ENCODE results near the gene RNPEPL1. TPM values are rescaled to one million over a fixed set of nuclear protein-coding genes. Genes with fewer than 3 reads are reported as not detected.
"Not testable (repeated sequence)": the region's sequence is repeated elsewhere in the genome, so short reads cannot be mapped to it uniquely, and the experiment has no call there.

The RNPEPL1 gene
- total RNA-seq, 1 donor from 2014 or later, result 37.4 TPM

- no peak for DNase-seq
These were observed 36.8 kb downstream of the RNPEPL1 start for GRCh38 chr2:240604939-240605716.

GRCh38 chr2:240605867-240606743 lies 37.8 kb downstream of the RNPEPL1 start:
- DNase-seq, result no peak

GRCh38 chr2:240611601-240612210 lies 43.4 kb downstream of the RNPEPL1 start:
- DNase-seq, result no peak

- DNase-seq, result no peak
These were observed 45.5 kb downstream of the RNPEPL1 start for GRCh38 chr2:240613781-240614180.

- no peak for DNase-seq
These were observed 46.1 kb downstream of the RNPEPL1 start for GRCh38 chr2:240614391-240614790.

GRCh38 chr2:240615396-240615795 lies 47.1 kb downstream of the RNPEPL1 start:
- no peak for DNase-seq

DNA sequence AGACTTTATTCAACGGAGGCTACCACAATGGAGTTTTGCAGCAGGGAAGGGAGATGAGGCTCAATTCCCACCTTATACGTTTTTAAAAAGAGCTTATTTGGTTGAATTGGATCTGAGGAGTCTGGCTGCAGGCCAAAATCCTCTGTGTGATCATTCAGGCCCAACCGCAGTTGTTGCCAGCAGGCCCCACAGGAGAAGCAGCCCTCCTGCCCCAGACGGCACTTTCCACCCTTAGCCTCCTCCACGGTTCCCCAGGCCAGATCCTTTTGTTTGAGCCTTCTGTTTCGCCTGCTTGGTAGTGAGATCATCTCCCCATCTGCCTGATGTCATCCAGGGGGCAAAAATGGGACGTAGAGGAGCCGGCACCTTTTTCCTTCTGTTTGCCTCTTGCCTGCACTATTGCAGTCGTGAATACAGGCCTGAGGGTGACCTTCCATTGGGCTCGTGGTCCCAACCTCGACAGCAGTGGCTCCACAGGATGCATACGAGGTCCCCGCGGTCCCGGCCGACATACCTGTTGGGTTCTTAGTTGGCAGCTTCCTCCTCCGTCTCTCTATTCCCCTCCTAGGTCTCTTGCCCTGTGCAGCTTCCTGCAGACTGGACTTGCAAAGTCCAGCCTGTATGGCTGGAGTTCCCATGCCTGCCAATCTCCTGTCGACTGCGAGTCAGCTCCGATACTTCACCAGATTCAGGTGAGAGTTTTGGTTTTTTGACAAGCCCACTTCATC lies 47.7 kb downstream of the RNPEPL1 start:
- DNase-seq, result no peak

DNA sequence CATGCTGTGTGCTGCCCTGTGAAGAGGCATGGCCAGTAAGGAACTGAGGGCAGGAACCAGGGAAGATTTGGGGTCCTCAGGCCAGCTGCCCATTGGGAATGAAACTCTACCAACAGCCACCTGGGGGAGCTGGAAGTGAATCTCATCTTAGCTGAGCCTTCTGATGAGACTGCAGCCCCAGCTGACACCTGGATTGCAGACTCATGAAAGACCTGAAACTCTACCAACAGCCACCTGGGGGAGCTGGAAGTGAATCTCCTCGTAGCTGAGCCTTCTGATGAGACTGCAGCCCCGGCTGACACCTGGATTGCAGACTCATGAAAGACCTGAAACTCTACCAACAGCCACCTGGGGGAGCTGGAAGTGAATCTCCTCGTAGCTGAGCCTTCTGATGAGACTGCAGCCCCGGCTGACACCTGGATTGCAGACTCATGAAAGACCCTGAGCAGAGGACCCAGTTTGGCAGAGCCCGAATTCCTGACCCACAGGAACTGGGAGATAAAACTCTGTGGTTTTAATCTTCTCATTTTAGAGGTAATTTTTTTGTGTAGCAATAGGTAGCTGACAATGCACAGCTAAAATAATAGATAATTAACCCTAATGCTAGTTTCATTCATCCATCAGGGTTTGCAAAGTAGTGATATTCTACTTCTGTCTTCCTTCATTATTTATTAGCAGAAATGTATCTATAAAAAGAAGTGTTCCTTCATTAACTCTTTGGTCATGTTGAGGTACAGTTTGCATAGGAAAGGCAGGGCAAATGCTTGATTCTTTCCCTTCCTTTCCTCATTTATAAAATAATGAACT lies 48.8 kb downstream of the RNPEPL1 start:
- not testable (repeated sequence) for DNase-seq

- no peak for DNase-seq
These were observed 50.5 kb downstream of the RNPEPL1 start for GRCh38 chr2:240618776-240619175.

DNA sequence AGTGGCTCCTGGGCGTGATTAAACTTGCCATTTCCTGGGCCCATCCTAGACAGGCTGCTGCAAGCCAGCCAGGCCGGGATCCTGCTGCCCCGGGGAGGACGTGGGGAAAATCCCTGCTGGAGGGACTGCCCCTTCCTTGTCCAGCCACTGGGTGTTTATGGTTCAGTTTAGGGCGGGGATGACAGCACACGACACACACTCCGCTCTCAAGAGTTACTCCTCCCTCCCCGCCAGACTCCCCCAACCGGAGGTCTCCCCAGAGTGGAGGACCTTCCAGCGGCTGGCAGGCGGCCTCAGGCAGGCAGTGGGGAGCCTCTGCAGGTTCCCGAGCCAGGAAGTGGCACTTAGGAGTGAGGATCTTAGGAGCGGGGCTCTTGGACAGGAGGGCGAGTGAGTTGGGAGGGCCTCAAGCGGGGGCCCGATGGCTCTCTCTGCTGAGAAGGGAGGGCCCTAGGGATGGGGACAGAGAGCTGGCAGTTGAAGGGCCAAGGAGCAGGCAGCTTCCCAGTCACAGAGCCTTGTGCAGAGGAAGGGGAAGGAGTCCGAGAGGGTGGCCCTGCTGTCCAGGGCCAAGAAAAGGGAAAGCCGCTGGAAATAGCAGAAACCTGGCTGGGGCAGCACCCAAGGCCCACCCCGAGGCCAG lies 51.3 kb downstream of the RNPEPL1 start:
- DNase-seq, result no peak

- no peak for DNase-seq
These were observed 52.0 kb downstream of the RNPEPL1 start for GRCh38 chr2:240620149-240620731.

GRCh38 chr2:240620859-240621258 lies 52.6 kb downstream of the RNPEPL1 start:
- no peak for DNase-seq

GRCh38 chr2:240622060-240622411 lies 53.8 kb downstream of the RNPEPL1 start:
- no peak for DNase-seq

- no peak for DNase-seq
These were observed 54.4 kb downstream of the RNPEPL1 start for GRCh38 chr2:240622531-240623235.

- no peak for DNase-seq
These were observed 55.3 kb downstream of the RNPEPL1 start for GRCh38 chr2:240623531-240624010.

GRCh38 chr2:240624011-240624949 lies 56.0 kb downstream of the RNPEPL1 start:
- no peak for DNase-seq

DNA sequence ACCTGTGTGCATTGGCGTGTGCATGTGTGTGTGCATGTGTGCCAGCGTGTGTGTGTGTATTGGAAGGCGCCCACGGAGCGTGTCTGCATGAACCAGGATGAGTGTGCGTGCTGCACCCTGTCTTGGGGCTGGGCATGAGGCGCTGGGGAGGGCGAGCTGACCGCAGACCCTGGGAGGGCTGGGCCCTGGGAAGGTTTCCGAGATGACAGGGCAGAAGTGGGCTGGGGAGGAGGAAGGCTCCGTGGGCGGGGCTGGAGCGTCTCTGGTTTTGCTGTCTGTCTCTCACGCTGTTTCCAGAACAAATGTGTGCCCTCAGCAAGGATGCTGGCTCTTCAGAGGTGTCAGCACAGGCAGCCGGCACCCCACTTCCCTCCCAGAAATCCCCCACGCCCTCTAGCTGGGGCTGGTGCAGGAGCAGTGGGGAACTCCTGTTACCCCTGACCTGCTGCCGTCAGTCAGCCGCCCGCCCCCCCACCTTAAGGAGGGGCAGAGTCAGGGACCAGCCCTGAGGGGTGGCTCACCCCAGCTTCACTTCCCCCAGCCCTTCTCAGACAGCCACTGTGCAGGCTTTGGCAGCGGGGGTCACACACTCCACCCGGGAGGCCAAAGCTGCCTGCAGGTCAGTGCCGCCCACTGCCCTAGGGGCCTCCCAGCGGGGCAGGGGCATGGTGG lies 56.8 kb downstream of the RNPEPL1 start, which contains the start of gene GPR35:
Gene GPR35 (plus strand): TSS at position 531 of the 672 bp plus-strand sequence. CDS start 4,473 bp downstream, outside the sequence.
- DNase-seq, result peak; percentile 25
